ENCODE measurements around the gene ADORA2B.

GRCh38 chr17:15973016-15973415 is 28.1 kb downstream of the ADORA2B start:
- TF ChIP-seq CTCF (IDR thresholded peaks at IDR 0.05) (no peak), POLR2A (IDR thresholded peaks at IDR 0.05) (no peak)
